Measurements from ENCODE around the gene FOSL2.

FOSL2 gene

GRCh38 chr2:28389399-28390240 lies 3.0 kb upstream of the FOSL2 start:
- TF ChIP-seq, protein P1, sequence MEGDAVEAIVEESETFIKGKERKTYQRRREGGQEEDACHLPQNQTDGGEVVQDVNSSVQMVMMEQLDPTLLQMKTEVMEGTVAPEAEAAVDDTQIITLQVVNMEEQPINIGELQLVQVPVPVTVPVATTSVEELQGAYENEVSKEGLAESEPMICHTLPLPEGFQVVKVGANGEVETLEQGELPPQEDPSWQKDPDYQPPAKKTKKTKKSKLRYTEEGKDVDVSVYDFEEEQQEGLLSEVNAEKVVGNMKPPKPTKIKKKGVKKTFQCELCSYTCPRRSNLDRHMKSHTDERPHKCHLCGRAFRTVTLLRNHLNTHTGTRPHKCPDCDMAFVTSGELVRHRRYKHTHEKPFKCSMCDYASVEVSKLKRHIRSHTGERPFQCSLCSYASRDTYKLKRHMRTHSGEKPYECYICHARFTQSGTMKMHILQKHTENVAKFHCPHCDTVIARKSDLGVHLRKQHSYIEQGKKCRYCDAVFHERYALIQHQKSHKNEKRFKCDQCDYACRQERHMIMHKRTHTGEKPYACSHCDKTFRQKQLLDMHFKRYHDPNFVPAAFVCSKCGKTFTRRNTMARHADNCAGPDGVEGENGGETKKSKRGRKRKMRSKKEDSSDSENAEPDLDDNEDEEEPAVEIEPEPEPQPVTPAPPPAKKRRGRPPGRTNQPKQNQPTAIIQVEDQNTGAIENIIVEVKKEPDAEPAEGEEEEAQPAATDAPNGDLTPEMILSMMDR (IDR thresholded peaks at IDR 0.05; ENCODE audit: low read depth, low read length, missing control alignments): peak; percentile 28
- in situ Hi-C loops (cut with HindIII; ENCODE audit: low pct_ligation_motif_present, low sequenced_read_pairs): no loop called here
- no peak for DNase-seq
- H3K27me3 ChIP-seq (replicated peaks): no peaks in the 10 kb centered on the region
- no peaks in the 10 kb centered on the region for H3K36me3 ChIP-seq (replicated peaks)
- H3K4me3 ChIP-seq (ENCODE audit: low read depth, low read length): peak overlapping the region; percentile 58
- peak overlapping the region; percentile 98 for H3K27ac ChIP-seq

DNA sequence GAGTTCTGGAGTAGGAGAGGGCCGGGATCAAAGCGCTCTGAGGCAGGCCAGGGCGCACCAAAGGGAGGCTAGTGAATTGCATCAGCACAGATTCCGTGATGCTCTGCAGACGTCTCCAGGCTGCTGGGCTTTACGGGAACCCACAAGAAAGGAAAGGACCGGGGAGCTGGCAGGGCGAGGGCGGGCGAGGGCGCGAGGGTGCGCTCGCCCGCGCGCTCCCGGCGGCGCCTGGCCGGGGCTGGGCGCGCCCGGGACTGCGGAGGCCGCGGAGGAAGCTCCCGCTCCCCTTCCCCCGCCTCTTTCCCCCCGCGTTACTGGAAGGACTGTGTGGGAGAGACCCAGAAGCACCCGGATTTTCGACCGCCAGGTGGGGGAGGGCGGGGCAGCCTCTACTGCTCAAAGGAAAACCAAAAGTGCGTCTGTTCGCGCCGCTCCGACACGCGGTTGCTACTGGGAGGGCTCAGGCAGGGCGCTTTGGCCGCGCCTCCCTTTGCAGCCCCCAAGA lies 2.4 kb upstream of the FOSL2 start:
- TF ChIP-seq, protein P1 (IDR thresholded peaks at IDR 0.05; ENCODE audit: low read depth, low read length, missing control alignments): peak; percentile 19
- in situ Hi-C loops (cut with HindIII; ENCODE audit: low pct_ligation_motif_present, low sequenced_read_pairs): no loop called here
- Histone ChIP-seq H3K27me3 (replicated peaks) (no peaks in the 10 kb centered on the region), H3K4me3 (ENCODE audit: low read depth, low read length) (peak overlapping the region; percentile 58), H3K36me3 (replicated peaks) (no peaks in the 10 kb centered on the region), H3K27ac (peak overlapping the region; percentile 98)
- DNase-seq: peak; percentile 78

GRCh38 chr2:28390746-28391563 lies 1.7 kb upstream of the FOSL2 start:
- H3K4me3 ChIP-seq (ENCODE audit: low read depth, low read length): peak overlapping the region; percentile 58
- peak; percentile 74 for DNase-seq
- TF ChIP-seq, protein P1 (IDR thresholded peaks at IDR 0.05; ENCODE audit: low read depth, low read length, missing control alignments): no peak
- H3K27ac ChIP-seq: peak overlapping the region; percentile 98
- H3K27me3 ChIP-seq (replicated peaks): no peaks in the 10 kb centered on the region
- in situ Hi-C loops (cut with HindIII; ENCODE audit: low pct_ligation_motif_present, low sequenced_read_pairs): no loop called here
- H3K36me3 ChIP-seq (replicated peaks): no peaks in the 10 kb centered on the region

- Histone ChIP-seq H3K4me3 (ENCODE audit: low read depth, low read length) (peak overlapping the region; percentile 58), H3K27ac (peak overlapping the region; percentile 98), H3K27me3 (replicated peaks) (no peaks in the 10 kb centered on the region), H3K36me3 (replicated peaks) (no peaks in the 10 kb centered on the region)
- TF ChIP-seq, protein P1 (IDR thresholded peaks at IDR 0.05; ENCODE audit: low read depth, low read length, missing control alignments): no peak
- DNase-seq: peak; percentile 74
- in situ Hi-C loops (cut with HindIII; ENCODE audit: low pct_ligation_motif_present, low sequenced_read_pairs): no loop called here
Observed at GRCh38 chr2:28391564-28392296, 928 bp upstream of the FOSL2 start.

DNA sequence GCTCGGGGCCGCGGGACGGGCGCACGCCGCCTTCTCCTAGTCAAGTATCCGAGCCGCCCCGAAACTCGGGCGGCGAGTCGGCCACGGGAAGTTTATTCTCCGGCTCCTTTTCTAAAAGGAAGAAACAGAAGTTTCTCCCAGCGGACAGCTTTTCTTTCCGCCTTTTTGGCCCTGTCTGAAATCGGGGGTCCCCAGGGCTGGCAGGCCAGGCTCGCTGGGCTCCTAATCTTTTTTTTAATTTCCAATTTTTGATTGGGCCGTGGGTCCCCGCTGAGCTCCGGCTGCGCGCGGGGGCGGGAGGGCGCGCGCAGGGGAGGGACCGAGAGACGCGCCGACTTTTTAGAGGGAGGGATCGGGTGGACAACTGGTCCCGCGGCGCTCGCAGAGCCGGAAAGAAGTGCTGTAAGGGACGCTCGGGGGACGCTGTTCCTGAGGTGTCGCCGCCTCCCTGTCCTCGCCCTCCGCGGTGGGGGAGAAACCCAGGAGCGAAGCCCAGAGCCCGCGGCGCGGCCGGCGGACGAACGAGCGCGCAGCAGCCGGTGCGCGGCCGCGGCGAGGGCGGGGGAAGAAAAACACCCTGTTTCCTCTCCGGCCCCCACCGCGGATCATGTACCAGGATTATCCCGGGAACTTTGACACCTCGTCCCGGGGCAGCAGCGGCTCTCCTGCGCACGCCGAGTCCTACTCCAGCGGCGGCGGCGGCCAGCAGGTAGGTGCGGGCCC lies 617 bp downstream of the FOSL2 start:
- Histone ChIP-seq H3K27ac (peak overlapping the region; percentile 98), H3K4me3 (ENCODE audit: low read depth, low read length) (peak overlapping the region; percentile 93)
- peak; percentile 62 for DNase-seq

More for the DNA sequence above, 617 bp downstream of the FOSL2 start:
- Histone ChIP-seq H3K36me3 (replicated peaks) (peaks cover 7% of the 10 kb centered on the region), H3K27me3 (replicated peaks) (no peaks in the 10 kb centered on the region)
- in situ Hi-C loops (cut with HindIII; ENCODE audit: low pct_ligation_motif_present, low sequenced_read_pairs): no loop called here
- TF ChIP-seq, protein P1 (IDR thresholded peaks at IDR 0.05; ENCODE audit: low read depth, low read length, missing control alignments): no peak

All from brain microvascular endothelial cell (primary cell).